Right lobe of liver (tissue), 4 donors: Measurements from ENCODE around the gene ZKSCAN7.

ENCODE experiments used
- CTCF ChIP-seq, 4 donors: fragments of 200-600 bp in 3 of 4; fragments of 450-650 bp in 1 of 4; IDR thresholded peaks; one replicate each; pipeline versions ENCODE4 v1.5.1 to v1.8.0; 2016 to 2022; ENCODE audit warnings: antibody characterized with exemption in 4 of 4, mild to moderate bottlenecking in 2 of 4
- POLR2A ChIP-seq: fragments of 450-650 bp; IDR thresholded peaks from one replicate; pipeline ENCODE4 v1.6.1; 2017; ENCODE audit warnings: antibody characterized with exemption, mild to moderate bottlenecking
- donor health status: DM: no; HTN: no; CAD: no.
- donor health status: DM: no; HTN: no; CAD: no.
- donor health status: DM: no; HTN: yes; CAD: no.

- TF ChIP-seq CTCF (IDR thresholded peaks at IDR 0.05) (no peak), POLR2A (no peak)
These were observed 13.6 kb downstream of the ZKSCAN7 start for GRCh38 chr3:44568561-44568960.
